NCI-H446 (cell line): ENCODE data around the gene HOXA4.

ENCODE experiments used
- DNase-seq, 2 experiments: peaks; one replicate each; lab custom pipeline; 2025; lab: John Stamatoyannopoulos, UW

The HOXA4 gene

GRCh38 chr7:27130540-27131389 is at the start of gene HOXA4:
Gene HOXA4 (minus strand): TSS chr7:27130757. CDS start chr7:27130733, 24 bp downstream.
- DNase-seq: peak in 1 of 2 experiments; percentile 33

GRCh38 chr7:27179503-27180430 is 49.2 kb upstream of the HOXA4 start:
- DNase-seq: peak; percentile 75 to 87

- DNase-seq: peak in 1 of 2 experiments; percentile 42
Measured at GRCh38 chr7:27179030-27179429, 48.5 kb upstream of the HOXA4 start.

- DNase-seq: peak in 1 of 2 experiments; percentile 51
Measured at GRCh38 chr7:27178366-27178765, 47.8 kb upstream of the HOXA4 start.

- no peak for DNase-seq
Measured at GRCh38 chr7:27177795-27178320, 47.3 kb upstream of the HOXA4 start.

GRCh38 chr7:27176962-27177794 is 46.6 kb upstream of the HOXA4 start:
- DNase-seq: peak in 1 of 2 experiments; percentile 30

- DNase-seq: no peak
Measured at GRCh38 chr7:27176524-27176845, 45.9 kb upstream of the HOXA4 start.

GRCh38 chr7:27175626-27176523 is 45.3 kb upstream of the HOXA4 start:
- no peak for DNase-seq

- DNase-seq: no peak
Measured at GRCh38 chr7:27174874-27175625, 44.5 kb upstream of the HOXA4 start.

GRCh38 chr7:27173956-27174873 is 43.7 kb upstream of the HOXA4 start, which contains the start of gene HOXA10:
Gene HOXA10 (minus strand): TSS chr7:27174320. CDS start chr7:27174306, 14 bp downstream.
- DNase-seq: peak in 1 of 2 experiments; percentile 71

GRCh38 chr7:27173511-27173955 is 43.0 kb upstream of the HOXA4 start:
- peak in 1 of 2 experiments; percentile 72 for DNase-seq

GRCh38 chr7:27172823-27173510 is 42.4 kb upstream of the HOXA4 start:
- DNase-seq: peak; percentile 45 to 72

GRCh38 chr7:27172315-27172774 is 41.8 kb upstream of the HOXA4 start:
- DNase-seq: peak in 1 of 2 experiments; percentile 26

- DNase-seq: peak in 1 of 2 experiments; percentile 28
Measured at GRCh38 chr7:27171637-27172314, 41.2 kb upstream of the HOXA4 start.

GRCh38 chr7:27171325-27171636 is 40.7 kb upstream of the HOXA4 start:
- no peak for DNase-seq

- DNase-seq: no peak
Measured at GRCh38 chr7:27170426-27171324, 40.1 kb upstream of the HOXA4 start.
